Neural cell (in vitro differentiated cells): Measurements from ENCODE around the gene ZMAT2.

Experiments used
- CTCF ChIP-seq: fragments of 450-650 bp; IDR thresholded peaks from 2 replicates; pipeline ENCODE4 v1.5.1; 2014; ENCODE audit warnings: antibody characterized with exemption, mild to moderate bottlenecking, moderate library complexity; ENCODE audit not compliant: poor library complexity, severe bottlenecking
- REST ChIP-seq: IDR thresholded peaks from 2 replicates; pipeline ENCODE4 v1.6.1; 2012; ENCODE audit warnings: borderline replicate concordance
- TAF1 ChIP-seq: IDR thresholded peaks from 2 replicates; pipeline ENCODE4 v1.6.1; 2012; ENCODE audit warnings: low read depth

- TF ChIP-seq CTCF, result no peak
- no peak for TF ChIP-seq TAF1
- no peak for TF ChIP-seq REST
These were observed 41.7 kb downstream of the ZMAT2 start for GRCh38 chr5:140741967-140742366.
